ENCODE data around the gene RNPEPL1. TPM values are rescaled to one million over a fixed set of nuclear protein-coding genes. Genes with fewer than 3 reads are reported as not detected.

The RNPEPL1 gene
- polyA plus RNA-seq, 1 donor = 35.0 TPM

DNA sequence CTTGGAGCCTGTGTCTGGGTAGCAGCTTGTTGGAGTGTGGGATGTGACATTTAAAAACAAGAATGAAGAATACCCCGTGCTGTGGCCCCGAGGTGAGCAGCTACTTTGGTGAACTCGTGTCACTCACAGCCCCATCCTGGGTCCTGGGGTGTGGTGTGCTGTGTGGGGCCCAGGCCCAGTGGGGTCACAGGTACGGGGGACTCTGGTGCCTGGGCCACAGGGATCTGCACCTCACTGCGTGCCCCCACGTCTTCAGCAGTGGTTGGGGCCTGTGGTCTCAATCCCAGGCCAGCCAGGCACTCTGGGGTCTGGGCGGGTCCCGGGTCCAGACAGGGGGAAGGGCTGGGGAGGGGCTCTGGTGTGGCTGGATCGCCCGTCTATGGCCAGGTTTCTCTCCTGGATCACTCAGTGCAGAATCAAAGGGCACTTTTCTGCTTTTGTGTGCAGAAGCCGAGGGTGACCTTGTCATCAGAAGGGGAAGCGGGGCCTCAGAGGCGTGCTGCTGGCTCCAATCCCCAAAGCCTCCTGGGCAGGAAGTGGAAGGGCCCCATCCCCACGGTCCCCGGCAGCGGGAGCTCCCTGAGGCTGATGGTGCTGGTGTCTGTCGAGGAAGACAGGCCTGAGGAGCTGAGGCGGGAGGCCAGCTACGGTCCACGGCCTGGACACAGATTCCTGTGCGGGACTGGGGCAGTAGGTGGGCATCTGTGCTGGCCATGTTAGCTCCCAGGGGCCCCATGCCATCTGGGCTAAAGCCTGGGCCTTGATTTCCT, 58.4 kb downstream of the RNPEPL1 start:
- DNase-seq = no peak

DNA sequence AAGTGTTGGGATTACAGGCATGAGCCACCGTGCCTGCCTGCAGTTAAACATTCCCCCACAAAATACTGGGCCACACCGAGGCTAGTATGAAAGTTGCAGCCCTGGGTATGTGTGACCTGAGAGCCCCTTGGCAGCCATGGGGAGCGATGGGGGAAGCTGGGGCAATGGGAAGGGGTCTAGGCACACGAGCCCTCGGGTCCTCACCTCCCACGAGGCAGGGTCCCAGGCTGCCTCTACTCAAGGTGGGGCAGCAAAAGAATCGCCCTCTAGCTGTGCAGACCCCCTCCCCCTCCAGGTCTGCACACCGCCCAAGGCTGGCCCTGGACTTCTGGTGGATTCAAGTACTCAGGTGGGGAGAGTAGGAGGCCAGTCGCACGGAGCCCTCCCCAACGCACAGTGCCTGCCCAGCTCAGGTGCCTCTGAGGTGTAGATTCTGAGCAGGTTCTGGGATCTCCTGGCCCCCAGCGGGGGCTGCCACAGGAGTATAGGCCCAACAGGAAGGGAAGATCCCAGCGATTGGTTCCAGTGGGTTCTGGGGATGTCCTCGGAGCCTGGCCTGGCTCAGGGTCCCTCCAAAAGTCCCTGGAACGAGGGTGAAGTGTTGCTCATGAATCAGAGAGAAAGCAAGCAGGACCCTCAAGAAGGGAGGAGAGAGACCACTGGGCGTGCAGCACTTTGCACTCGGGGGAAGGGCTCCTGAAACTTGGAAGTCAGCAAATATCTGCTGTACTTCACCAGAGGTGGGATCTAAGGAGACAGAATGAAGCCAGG, 59.6 kb downstream of the RNPEPL1 start:
- DNase-seq = no peak

DNA sequence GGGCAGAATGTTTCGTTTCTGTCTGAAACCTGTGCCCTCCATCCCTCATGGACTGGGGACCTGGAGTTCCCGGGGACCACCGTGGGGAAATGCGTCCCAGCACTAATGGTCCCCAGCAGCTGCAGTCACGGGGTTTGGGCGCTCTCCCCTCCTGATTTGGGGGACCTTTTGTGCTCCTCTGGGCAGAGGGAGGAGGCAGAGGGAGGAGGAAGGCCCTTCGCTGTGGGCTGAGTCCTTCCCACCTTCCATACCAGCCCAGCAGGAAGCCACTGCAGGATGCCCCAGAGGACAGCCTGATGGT, 60.2 kb downstream of the RNPEPL1 start:
- no peak for DNase-seq

DNA sequence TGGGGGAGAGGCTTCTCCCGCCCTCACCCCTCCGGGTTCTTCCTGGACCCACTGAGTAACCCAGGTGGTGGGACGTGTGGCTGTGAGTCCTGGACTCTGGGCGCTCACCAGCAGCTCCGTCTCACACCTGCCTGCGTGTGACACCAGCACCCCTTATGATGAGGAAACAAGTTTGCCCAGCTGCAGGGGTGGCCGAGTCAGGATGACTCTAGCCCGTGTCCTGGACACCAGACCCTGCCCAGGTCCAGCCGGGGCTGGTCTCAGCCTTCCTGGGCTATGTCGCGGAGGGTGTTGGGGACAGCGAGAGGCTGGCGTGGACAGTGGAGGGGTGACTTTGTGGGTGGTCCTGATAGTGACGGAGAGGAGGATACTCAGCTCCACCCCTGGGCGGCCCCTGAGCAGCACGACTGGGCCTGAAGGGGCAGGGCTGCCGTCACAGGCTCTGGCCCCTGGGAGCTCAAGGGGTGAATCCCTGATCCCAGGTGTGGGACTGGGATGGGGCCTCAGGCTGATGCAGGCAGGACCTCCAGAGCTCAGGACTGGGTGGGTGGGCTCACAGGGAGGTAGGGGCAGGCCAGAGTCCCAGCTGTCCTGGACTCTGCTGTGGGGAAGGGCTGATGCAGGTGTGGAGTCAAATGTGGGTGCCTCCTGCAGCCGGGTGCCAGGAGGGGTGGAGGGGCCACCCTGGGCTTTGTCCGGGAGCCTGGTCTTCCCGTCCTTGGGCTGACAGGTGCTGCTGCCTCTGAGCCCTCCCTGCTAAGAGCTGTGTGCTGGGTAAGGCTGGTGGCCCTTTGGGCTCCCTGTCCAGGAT, 60.7 kb downstream of the RNPEPL1 start:
- DNase-seq = no peak

DNA sequence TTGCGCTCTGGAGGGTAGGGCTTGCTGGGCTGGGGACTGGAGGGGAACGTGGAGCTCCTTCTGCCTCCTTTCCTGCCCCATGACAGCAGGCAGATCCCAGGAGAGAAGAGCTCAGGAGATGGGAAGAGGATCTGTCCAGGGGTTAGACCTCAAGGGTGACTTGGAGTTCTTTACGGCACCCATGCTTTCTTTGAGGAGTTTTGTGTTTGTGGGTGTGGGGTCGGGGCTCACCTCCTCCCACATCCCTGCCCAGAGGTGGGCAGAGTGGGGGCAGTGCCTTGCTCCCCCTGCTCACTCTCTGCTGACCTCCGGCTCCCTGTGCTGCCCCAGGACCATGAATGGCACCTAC, 61.3 kb downstream of the RNPEPL1 start:
- DNase-seq = no peak

DNA sequence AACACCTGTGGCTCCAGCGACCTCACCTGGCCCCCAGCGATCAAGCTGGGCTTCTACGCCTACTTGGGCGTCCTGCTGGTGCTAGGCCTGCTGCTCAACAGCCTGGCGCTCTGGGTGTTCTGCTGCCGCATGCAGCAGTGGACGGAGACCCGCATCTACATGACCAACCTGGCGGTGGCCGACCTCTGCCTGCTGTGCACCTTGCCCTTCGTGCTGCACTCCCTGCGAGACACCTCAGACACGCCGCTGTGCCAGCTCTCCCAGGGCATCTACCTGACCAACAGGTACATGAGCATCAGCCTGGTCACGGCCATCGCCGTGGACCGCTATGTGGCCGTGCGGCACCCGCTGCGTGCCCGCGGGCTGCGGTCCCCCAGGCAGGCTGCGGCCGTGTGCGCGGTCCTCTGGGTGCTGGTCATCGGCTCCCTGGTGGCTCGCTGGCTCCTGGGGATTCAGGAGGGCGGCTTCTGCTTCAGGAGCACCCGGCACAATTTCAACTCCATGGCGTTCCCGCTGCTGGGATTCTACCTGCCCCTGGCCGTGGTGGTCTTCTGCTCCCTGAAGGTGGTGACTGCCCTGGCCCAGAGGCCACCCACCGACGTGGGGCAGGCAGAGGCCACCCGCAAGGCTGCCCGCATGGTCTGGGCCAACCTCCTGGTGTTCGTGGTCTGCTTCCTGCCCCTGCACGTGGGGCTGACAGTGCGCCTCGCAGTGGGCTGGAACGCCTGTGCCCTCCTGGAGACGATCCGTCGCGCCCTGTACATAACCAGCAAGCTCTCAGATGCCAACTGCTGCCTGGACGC, 61.9 kb downstream of the RNPEPL1 start:
- no peak for DNase-seq

Other genes starting within 250 kb of the RNPEPL1 start
- 149 TPM for gene GPC1, start 132.8 kb upstream of the RNPEPL1 start, polyA plus RNA-seq (ENCODE audit: insufficient read length)
- 11.4 TPM for gene ANKMY1, start 10.5 kb upstream of the RNPEPL1 start, polyA plus RNA-seq (ENCODE audit: insufficient read length)
- gene DUSP28, start 8.1 kb upstream of the RNPEPL1 start, polyA plus RNA-seq (ENCODE audit: insufficient read length) = 12.6 TPM
- gene CAPN10, start 18.2 kb downstream of the RNPEPL1 start, polyA plus RNA-seq (ENCODE audit: insufficient read length) = 16.7 TPM
- gene GPR35, start 57.0 kb downstream of the RNPEPL1 start, polyA plus RNA-seq (ENCODE audit: insufficient read length) = 2.5 TPM
- 1.6 TPM for gene AQP12B, start 114.4 kb downstream of the RNPEPL1 start, polyA plus RNA-seq (ENCODE audit: insufficient read length)
- 0.74 TPM for gene AQP12A, start 123.4 kb downstream of the RNPEPL1 start, polyA plus RNA-seq (ENCODE audit: insufficient read length)